GM12872 (cell line): Measurements from ENCODE around the gene KIF24.

Experiments
- TF ChIP-seq, protein P1 (sequence below): IDR thresholded peaks from 3 replicates; pipeline ENCODE4 v1.5.1; 2011; ENCODE audit warnings: low read depth, mild to moderate bottlenecking, low read length, moderate library complexity; ENCODE audit not compliant: insufficient read depth

The KIF24 gene

GRCh38 chr9:34374339-34374738 is 45.3 kb upstream of the KIF24 start:
- TF ChIP-seq, protein P1, sequence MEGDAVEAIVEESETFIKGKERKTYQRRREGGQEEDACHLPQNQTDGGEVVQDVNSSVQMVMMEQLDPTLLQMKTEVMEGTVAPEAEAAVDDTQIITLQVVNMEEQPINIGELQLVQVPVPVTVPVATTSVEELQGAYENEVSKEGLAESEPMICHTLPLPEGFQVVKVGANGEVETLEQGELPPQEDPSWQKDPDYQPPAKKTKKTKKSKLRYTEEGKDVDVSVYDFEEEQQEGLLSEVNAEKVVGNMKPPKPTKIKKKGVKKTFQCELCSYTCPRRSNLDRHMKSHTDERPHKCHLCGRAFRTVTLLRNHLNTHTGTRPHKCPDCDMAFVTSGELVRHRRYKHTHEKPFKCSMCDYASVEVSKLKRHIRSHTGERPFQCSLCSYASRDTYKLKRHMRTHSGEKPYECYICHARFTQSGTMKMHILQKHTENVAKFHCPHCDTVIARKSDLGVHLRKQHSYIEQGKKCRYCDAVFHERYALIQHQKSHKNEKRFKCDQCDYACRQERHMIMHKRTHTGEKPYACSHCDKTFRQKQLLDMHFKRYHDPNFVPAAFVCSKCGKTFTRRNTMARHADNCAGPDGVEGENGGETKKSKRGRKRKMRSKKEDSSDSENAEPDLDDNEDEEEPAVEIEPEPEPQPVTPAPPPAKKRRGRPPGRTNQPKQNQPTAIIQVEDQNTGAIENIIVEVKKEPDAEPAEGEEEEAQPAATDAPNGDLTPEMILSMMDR: no peak

DNA sequence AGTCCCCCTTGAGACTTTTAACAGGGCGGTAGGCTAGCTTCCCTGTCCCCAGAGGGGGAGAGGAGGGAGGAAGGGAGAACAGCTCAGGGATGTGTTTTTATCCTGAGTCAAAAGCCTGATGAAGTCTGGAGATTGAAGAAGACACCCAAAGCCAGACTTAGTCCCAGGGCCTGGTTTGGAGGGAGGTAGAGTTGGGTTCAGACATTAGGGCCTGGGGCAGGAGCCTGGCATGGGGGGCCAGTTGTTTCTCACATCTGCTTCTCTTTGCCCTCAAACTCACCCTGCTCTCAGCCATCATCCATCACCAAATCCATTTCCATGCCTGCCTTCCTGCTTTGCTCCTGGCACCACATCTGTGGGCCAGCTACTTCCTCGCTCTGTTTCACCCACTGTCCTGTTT is 44.7 kb upstream of the KIF24 start:
- TF ChIP-seq, protein P1: no peak

DNA sequence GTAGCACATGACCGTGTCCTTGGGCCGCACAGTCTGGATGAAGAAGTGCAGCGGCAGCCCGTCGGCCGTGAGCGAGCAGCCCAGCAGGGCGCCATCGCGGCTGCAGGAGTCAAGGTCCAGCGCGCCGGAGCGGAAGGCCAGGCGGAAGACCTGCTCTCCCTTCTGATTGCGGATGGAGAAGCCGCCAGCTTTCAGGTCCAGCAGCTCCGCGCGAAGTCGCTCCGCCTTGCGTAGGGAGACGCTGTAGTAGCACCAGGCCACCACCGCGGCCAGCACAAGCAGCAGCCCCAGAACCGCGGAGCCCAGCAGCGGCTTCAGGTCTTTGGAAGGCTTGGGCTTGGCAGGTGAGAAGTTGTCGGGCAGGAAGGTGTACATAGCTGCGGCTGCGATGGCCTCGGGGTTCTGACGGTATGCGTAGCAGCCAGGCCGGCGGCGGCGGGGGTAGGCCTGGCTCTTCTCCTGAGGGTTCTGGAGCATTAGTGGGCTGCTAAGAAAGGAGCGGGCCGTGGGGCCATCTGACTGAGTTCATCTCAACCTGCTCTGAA is 43.5 kb upstream of the KIF24 start:
- TF ChIP-seq, protein P1: no peak

DNA sequence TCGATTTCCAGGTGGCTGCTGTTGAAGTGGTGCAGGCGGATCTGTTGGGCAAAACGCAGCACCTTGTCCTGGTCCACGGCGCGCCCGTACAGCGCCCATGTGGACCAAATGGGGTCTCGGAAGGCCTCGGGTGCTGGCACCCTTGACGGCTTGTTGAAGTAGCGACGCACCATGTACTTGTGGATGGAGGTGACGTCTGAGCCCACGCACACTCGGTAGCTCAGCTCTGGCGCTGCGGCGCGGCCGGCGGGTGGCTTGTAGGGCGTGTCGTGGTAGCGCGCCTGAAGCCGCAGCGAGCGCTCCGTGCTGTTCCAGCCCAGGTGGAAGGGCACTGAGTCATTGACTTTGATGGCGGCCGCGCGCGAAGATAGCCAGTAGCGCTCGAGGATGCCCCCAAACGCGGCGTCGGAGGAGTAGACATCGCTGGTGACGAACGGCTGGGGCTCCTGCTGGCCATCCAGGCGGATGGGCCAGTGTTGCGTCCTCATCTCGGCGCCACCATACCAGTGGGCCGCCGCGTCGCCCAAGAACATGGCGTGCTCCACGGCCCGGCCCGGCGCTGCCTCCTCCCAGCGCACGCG is 42.9 kb upstream of the KIF24 start:
- TF ChIP-seq, protein P1: no peak

- TF ChIP-seq, protein P1: no peak
Observed at GRCh38 chr9:34370970-34371880, 42.2 kb upstream of the KIF24 start.

DNA sequence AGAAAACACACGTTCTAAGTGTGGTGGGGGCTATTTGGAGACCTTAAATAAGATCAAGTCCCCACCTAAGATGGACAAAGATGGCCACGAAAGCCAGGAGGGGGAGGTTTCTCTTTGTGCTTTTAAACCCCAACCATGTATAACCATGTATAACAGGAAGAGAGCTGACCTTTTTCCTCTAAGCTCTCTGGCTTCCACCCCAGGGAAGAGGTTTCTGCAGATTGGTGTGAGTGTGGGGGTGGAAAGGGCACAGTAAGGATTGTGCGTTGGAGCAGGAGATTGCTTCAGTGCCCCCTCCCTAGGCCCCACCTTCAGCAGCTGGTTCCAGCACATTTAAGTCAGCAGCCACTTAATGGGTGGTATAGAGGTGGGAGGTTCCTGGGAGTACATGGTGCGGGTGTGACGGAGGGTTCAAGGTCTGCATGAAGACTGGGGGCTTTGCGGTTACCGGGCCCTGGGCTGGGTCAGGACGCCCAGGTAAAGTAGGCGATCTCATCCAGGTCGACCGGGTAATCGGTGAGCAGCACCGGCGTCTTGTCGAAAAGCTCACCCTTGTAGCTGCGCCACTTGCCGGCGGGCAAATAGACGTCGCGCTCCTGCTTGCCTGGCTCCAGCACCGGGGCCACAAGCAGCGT is 41.4 kb upstream of the KIF24 start:
- TF ChIP-seq, protein P1: no peak

DNA sequence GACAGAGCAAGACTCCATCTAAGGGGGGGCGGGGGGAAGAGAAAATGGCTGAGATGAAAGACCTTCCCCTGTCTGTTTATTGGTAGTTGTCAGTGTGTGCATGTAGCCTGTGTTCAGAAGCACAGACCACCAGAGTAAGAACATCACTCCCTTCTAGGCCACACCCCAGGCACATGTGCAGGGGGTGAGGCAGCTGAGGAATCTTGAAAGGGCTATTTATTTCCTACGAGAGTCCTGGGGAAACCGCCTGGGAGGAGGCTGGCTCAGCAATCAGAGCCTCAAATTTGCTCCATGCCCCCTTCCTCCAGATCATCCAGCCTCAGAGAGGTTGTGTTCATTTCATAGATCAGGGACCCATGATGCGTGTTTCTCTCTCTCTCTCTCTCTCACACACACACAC is 40.6 kb upstream of the KIF24 start:
- TF ChIP-seq, protein P1: no peak
